Colonic mucosa (tissue), 4 donors: Measurements from ENCODE around the gene EGFLAM. TPM values are rescaled to one million over a fixed set of nuclear protein-coding genes. Genes with fewer than 3 reads are reported as not detected.

Source experiments
- DNase-seq: peaks from one replicate; pipeline ENCODE4 v3.0.0-alpha.2; 2020
- H3K27ac ChIP-seq: fragments of 200-600 bp; one replicate; pipeline ENCODE4 v1.8.0; 2021
- H3K27me3 ChIP-seq: fragments of 200-600 bp; one replicate; pipeline ENCODE4 v1.8.0; 2021
- H3K36me3 ChIP-seq: fragments of 200-600 bp; one replicate; pipeline ENCODE4 v1.8.0; 2021
- H3K4me1 ChIP-seq: fragments of 200-600 bp; one replicate; pipeline ENCODE4 v1.8.0; 2021; ENCODE audit warnings: mild to moderate bottlenecking
- H3K4me3 ChIP-seq: fragments of 200-600 bp; one replicate; pipeline ENCODE4 v1.8.0; 2021
- H3K9ac ChIP-seq, 2 donors: one replicate each; pipeline ENCODE4 v1.7.0; 2013; ENCODE audit warnings: control low read depth in 2 of 2, low read depth in 2 of 2, low read length in 2 of 2
- H3K9me3 ChIP-seq: fragments of 200-600 bp; one replicate; pipeline ENCODE4 v1.8.0; 2021
- CTCF ChIP-seq: fragments of 200-600 bp; IDR thresholded peaks from one replicate; pipeline ENCODE4 v1.8.0; 2022; ENCODE audit warnings: antibody characterized with exemption, mild to moderate bottlenecking
- intact Hi-C: fragments of 100-400 bp; cut with DNase I; formaldehyde crosslinking; loops from one replicate; pipeline ENCODE4 v1.14.1; 2022
- total RNA-seq, 2 donors: library from RNA; stranded (reverse); fragmentation: NEBNext Ultra II Directional in 1 of 2; extraction: Animal tissue kit (Norgen Biotek cat#: 25700) in 1 of 2; gene quantifications; one replicate each; pipeline ENCODE4 v1.2.1, GENCODE V29; 2021
- donor health status: healthy.
- donor health status: DM: no; HTN: no; CAD: no.
- donor health status: DM: no; HTN: no; CAD: no.

Gene EGFLAM
- total RNA-seq, 2 donors from 2014 or later = 0.40 to 2.0 TPM

DNA sequence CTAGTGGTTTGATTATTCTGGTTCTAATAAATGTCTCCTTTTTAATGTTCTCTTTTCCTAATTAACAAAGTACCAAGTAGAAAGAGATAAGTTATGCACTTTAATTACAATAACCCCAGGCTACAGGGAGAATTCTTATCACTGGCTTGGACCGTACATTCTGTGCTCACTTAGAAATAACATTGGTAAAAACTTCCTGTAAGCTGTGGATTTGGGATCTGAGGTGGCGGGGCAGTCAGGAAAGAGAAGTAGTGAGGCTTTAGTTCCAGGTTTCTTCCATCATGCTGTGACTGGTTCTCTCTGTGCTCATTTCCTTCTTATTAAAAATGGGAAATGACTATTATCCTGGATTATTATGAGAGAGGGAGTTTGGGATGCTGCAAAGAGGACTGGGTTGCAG is 142.0 kb downstream of the EGFLAM start:
- TF ChIP-seq CTCF = no peak
- H3K9me3 ChIP-seq = no peaks in the 10 kb centered on the region
- DNase-seq = no peak
- H3K4me1 ChIP-seq = no peaks in the 10 kb centered on the region
- intact Hi-C loops = no loop called here
- no peaks in the 10 kb centered on the region for H3K36me3 ChIP-seq
- no peak overlapping the region for H3K4me3 ChIP-seq
- no peaks in the 10 kb centered on the region for H3K27me3 ChIP-seq
- no peak overlapping the region for H3K9ac ChIP-seq
- no peak overlapping the region for H3K27ac ChIP-seq

DNA sequence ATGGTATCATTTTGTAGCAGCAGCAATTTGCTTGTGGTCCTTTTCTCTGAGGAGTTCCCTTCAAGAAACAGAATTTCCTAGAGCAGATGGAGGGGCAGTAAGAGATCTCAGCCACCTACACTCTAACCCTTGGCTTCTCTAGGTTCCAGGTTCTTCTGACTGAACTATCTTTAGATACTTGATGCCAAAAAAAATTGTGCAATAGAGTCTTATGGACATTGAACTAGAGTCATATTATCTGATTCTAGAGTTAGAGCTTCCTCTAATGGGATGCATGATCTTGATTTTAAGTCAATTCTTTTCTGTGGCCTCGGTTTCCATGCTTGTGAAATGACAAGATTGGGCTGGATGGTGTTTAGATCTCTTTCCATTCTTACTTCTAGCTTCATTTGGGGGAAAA is 142.8 kb downstream of the EGFLAM start:
- DNase-seq = no peak

DNA sequence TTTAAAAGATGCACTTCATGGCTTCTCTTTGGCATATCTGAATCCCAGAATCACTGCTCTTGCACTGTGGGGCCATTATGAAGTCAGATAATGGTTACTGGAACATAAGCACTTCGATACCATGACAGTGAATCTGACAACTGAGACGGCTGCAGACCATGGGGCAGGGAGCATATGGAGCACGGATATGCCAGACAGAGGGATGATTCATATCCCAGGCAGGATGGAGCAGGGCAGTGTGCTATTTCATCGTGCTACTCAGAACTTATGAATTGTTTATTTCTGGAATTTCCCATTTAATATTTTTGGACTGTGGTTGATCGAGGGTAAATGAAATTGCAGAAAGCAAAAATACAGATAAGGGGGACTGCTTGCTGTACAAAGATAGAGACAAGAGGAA is 145.0 kb downstream of the EGFLAM start:
- no peaks in the 10 kb centered on the region for H3K9me3 ChIP-seq
- no peak overlapping the region for H3K27ac ChIP-seq
- H3K4me3 ChIP-seq = no peak overlapping the region
- intact Hi-C loops = no loop called here
- no peak for DNase-seq
- TF ChIP-seq CTCF = no peak
- H3K4me1 ChIP-seq = no peaks in the 10 kb centered on the region
- H3K9ac ChIP-seq = no peak overlapping the region
- H3K36me3 ChIP-seq = no peaks in the 10 kb centered on the region
- H3K27me3 ChIP-seq = no peaks in the 10 kb centered on the region

More for the DNA sequence above, 142.8 kb downstream of the EGFLAM start:
- Histone ChIP-seq H3K9me3 (no peaks in the 10 kb centered on the region), H3K27ac (no peak overlapping the region), H3K4me1 (no peaks in the 10 kb centered on the region), H3K36me3 (no peaks in the 10 kb centered on the region), H3K4me3 (no peak overlapping the region), H3K9ac (no peak overlapping the region), H3K27me3 (no peaks in the 10 kb centered on the region)
- TF ChIP-seq CTCF = no peak
- intact Hi-C loops = no loop called here

- Histone ChIP-seq H3K4me3 (no peak overlapping the region), H3K4me1 (no peaks in the 10 kb centered on the region), H3K27ac (no peak overlapping the region), H3K27me3 (no peaks in the 10 kb centered on the region), H3K9ac (no peak overlapping the region), H3K36me3 (no peaks in the 10 kb centered on the region), H3K9me3 (no peaks in the 10 kb centered on the region)
- intact Hi-C loops = no loop called here
- DNase-seq = no peak
- TF ChIP-seq CTCF = no peak
Measured at GRCh38 chr5:38403877-38404635, 145.7 kb downstream of the EGFLAM start.

- Histone ChIP-seq H3K9ac (no peak overlapping the region), H3K4me3 (no peak overlapping the region), H3K27me3 (no peaks in the 10 kb centered on the region), H3K27ac (no peak overlapping the region), H3K4me1 (no peaks in the 10 kb centered on the region), H3K36me3 (no peaks in the 10 kb centered on the region), H3K9me3 (no peaks in the 10 kb centered on the region)
- DNase-seq = no peak
- intact Hi-C loops = no loop called here
- TF ChIP-seq CTCF = no peak
Measured at GRCh38 chr5:38404667-38405276, 146.4 kb downstream of the EGFLAM start.
